Lower leg skin (tissue), 4 donors: ENCODE data around the gene TUG1. TPM values are rescaled to one million over a fixed set of nuclear protein-coding genes. Genes with fewer than 3 reads are reported as not detected.

Source experiments
- DNase-seq, 2 donors: peaks; one replicate each; pipeline ENCODE4 v3.0.0-alpha.2; 2019; ENCODE audit warnings: low spot score in 2 of 2
- H3K4me3 ChIP-seq: fragments of 200-600 bp; sonication (generic); 2 replicates; pipeline ENCODE4 v1.5.1; 2017; ENCODE audit warnings: mild to moderate bottlenecking, low read depth; ENCODE audit not compliant: poor library complexity, severe bottlenecking
- CTCF ChIP-seq, 3 donors: fragments of 450-650 bp; IDR thresholded peaks; one replicate each; pipeline ENCODE4 v1.5.1; 2016; ENCODE audit warnings: antibody characterized with exemption in 3 of 3, mild to moderate bottlenecking in 3 of 3, moderate library complexity in 2 of 3
- POLR2A ChIP-seq, 2 donors: fragments of 450-650 bp; IDR thresholded peaks; one replicate each; pipeline ENCODE4 v1.6.1; 2016 to 2017; ENCODE audit warnings: antibody characterized with exemption in 2 of 2, mild to moderate bottlenecking in 1 of 2, moderate library complexity in 1 of 2
- WGBS, 2 donors: methylation state at CpG; one replicate each; pipeline ENCODE4 v1.1.5; 2018; 5-methylcytosine and 5-hydroxymethylcytosine counted together
- intact Hi-C: fragments of 100-400 bp; cut with DNase I; formaldehyde crosslinking; loops from one replicate; pipeline ENCODE4 v1.15.0; 2023; ENCODE audit warnings: low total_unique reads
- total RNA-seq, 4 donors: library from RNA; depleted of rRNA; stranded (reverse); fragments of >200 nt; gene quantifications; one replicate each; pipeline ENCODE4 v1.1.0, GENCODE V29; 2016

TUG1 gene
- total RNA-seq, 4 donors from 2014 or later = 43.8 to 63.0 (median 50.9) TPM

GRCh38 chr22:30955153-30955552 is 13.9 kb upstream of the TUG1 start:
- TF ChIP-seq CTCF (IDR thresholded peaks at IDR 0.05) (no peak), POLR2A (IDR thresholded peaks at IDR 0.05) (no peak)
- no peak overlapping the region for H3K4me3 ChIP-seq
- 92 to 93% methylated on average over 4 of the region's 4 CpGs for WGBS, 2 donors
- DNase-seq = no peak
- intact Hi-C loops = no loop called here

GRCh38 chr22:30964858-30965257 is 4.2 kb upstream of the TUG1 start:
- DNase-seq = no peak
- no peak overlapping the region for H3K4me3 ChIP-seq
- intact Hi-C loops = no loop called here
- TF ChIP-seq POLR2A (IDR thresholded peaks at IDR 0.05) = no peak
- no peak for TF ChIP-seq CTCF (IDR thresholded peaks at IDR 0.05)
- 96 to 97% methylated on average over 4 of the region's 4 CpGs for WGBS, 2 donors

- intact Hi-C loops = no loop called here
- 20 to 22% methylated on average over 49 to 52 of the region's 53 CpGs for WGBS, 2 donors
- no peak for TF ChIP-seq CTCF (IDR thresholded peaks at IDR 0.05)
- TF ChIP-seq POLR2A (IDR thresholded peaks at IDR 0.05) = no peak
- peak in 1 of 2 donors; percentile 90 for DNase-seq
- H3K4me3 ChIP-seq = peak within 1 kb of the TSS; percentile 97
Measured at GRCh38 chr22:30968015-30968923, 796 bp upstream of the TUG1 start, which contains the start of gene MORC2. MORC2 (minus strand) TSS chr22:30968774; CDS start chr22:30967889, 885 bp downstream.

GRCh38 chr22:30969532-30970355 is 679 bp downstream of the TUG1 start:
- 8 to 11% methylated on average over 17 to 19 of the region's 49 CpGs for WGBS, 2 donors
- TF ChIP-seq CTCF (IDR thresholded peaks at IDR 0.05) = no peak
- no peak for TF ChIP-seq POLR2A (IDR thresholded peaks at IDR 0.05)
- peak in 1 of 2 donors; percentile 90 for DNase-seq
- peak overlapping the region; percentile 97 for H3K4me3 ChIP-seq
- intact Hi-C loops = no loop called here

- TF ChIP-seq CTCF (IDR thresholded peaks at IDR 0.05) (no peak), POLR2A (IDR thresholded peaks at IDR 0.05) (no peak)
- no peak for DNase-seq
- intact Hi-C loops = no loop called here
- peak overlapping the region; percentile 97 for H3K4me3 ChIP-seq
- 63 to 64% methylated on average over 3 of the region's 3 CpGs for WGBS, 2 donors
Measured at GRCh38 chr22:30970356-30970746, 1.3 kb downstream of the TUG1 start.
